Neural cell (in vitro differentiated cells): Measurements from ENCODE around the gene NAV1. TPM values are rescaled to one million over a fixed set of nuclear protein-coding genes. Genes with fewer than 3 reads are reported as not detected.

Experiments
- polyA plus RNA-seq: library from polyadenylated mRNA; depleted of rRNA; stranded (reverse); fragments of >200 nt; gene quantifications from 2 replicates; pipeline ENCODE4 v1.2.3, GENCODE V29; 2014

The NAV1 gene
- polyA plus RNA-seq, 1 donor from 2014 or later: 33.2 TPM

Other genes with a start within 250 kb of the NAV1 start
- gene TNNT2, start 161.4 kb upstream of the NAV1 start, polyA plus RNA-seq: not detected in 2 replicates
- gene LAD1, start 139.8 kb upstream of the NAV1 start, polyA plus RNA-seq: not detected in 2 replicates
- gene TNNI1, start 117.4 kb upstream of the NAV1 start, polyA plus RNA-seq: 3.0 and 8.9 TPM in 2 replicates
- gene PHLDA3, start 69.9 kb upstream of the NAV1 start, polyA plus RNA-seq: 28.1 and 35.1 TPM in 2 replicates
- gene CSRP1, start 32.0 kb upstream of the NAV1 start, polyA plus RNA-seq: 4.2 and 12.1 TPM in 2 replicates